HL-60/S4 (cell line): Measurements from ENCODE around the gene EGFR.

Experiments used
- in situ Hi-C: fragments of 300-500 bp; cut with MboI; formaldehyde crosslinking; loops from 2 replicates; pipeline ENCODE4 v1.14.3; 2022; ENCODE audit warnings: low sequenced_read_pairs

EGFR gene

GRCh38 chr7:55121249-55121648 is 102.4 kb downstream of the EGFR start:
- in situ Hi-C loops: no loop called here

GRCh38 chr7:55122263-55122662 is 103.4 kb downstream of the EGFR start:
- in situ Hi-C loops: no loop called here

- in situ Hi-C loops: no loop called here
These were observed 106.4 kb downstream of the EGFR start for GRCh38 chr7:55124989-55125875.

GRCh38 chr7:55127135-55127551 is 108.3 kb downstream of the EGFR start:
- in situ Hi-C loops: no loop called here

DNA sequence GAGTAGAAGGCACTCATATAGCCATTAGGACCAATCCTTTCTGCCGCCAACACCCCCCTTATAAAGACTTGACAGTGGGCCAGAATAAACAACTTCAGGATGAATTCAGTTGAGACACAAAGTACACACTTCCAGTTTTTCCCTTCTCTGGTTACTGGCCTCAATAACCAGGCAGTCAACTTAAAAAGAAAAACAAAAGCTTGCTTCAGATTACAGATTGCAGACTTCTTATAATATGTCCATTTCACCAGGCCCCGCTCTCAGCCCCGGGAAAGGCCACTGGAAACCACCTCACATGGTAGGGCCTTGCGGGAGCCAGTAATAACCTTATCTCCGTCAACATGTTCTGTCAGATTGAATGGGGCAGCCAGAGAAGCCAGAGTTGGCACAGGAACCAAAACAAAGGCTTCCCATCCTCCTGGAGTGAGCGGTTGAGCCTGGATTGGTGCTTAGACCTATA is 108.8 kb downstream of the EGFR start:
- in situ Hi-C loops: no loop called here

GRCh38 chr7:55128693-55129394 is 110.0 kb downstream of the EGFR start:
- in situ Hi-C loops: no loop called here

GRCh38 chr7:55129541-55130394 is 111.0 kb downstream of the EGFR start:
- in situ Hi-C loops: no loop called here

DNA sequence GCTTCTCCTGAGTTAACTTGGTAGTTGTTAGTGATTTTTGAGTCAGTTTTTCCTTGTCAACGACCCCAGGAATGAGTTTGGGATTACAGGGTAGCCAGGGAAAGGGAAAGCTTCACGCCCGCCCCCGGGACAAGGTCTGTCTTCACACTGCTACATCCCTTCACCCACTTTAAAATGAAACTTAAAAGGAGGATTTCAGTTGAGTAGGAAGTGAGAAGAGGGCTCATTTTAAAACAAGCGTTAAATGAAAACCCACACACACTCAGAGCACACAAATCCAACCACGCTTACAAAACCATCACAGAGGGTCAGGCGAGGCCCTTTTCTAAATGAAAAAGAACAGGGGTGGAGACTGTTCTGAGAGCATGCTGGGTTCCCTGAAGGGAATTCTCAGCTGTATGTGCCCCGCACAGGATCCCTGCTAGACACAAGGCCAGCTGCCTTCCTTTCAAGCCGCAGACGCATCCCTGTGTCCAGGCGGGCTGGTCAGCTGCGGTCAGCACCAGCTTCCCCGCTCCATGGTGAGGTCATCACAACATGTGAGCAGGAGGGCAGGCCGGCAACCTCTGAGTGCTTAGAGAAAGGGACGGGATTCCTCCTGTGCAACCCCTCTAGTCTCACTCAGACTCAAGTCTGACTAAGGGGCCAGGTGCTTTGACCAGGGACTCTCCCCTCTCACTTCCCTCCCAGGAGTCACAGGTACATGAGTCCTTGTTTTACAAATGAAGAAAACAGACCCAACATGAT is 111.8 kb downstream of the EGFR start:
- in situ Hi-C loops: no loop called here

DNA sequence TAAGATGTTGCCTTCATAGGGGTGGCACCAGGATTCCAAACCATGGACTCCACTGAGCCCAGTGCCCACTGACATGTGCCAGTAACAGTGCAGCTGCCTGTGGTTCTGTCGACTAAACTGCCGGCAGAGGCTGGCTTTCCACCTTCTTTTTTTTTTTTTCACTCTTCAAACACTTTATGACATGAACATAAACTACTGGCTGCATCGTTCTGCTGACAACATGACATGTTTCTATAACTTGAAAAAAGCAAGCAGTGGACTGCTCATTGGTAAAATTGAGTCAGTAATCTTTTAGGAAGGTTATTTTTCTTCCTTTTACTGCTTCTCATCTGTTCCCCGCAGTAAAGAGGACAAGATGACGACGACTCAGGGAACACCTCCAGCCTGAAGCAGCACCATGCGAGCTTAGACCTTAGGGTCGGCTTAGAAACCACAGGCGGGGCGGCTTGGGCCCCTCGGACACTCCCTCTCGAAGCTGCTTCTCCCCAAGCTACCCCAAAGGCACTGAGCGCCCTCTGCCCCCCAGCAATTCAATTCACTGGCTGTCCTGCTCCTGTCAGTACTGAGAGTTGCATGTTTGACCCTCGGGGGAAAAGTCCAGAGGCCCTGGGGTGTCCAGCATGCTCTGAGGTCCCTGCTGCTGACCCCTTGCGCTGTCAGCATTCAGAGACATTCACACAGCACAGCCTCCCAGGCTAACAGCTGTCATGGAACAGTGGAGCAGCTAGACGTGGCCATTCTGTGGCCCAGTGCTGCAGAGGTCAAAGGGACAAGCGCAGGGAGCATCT is 112.5 kb downstream of the EGFR start:
- in situ Hi-C loops: no loop called here

- in situ Hi-C loops: no loop called here
These were observed 113.7 kb downstream of the EGFR start for GRCh38 chr7:55132550-55132889.

DNA sequence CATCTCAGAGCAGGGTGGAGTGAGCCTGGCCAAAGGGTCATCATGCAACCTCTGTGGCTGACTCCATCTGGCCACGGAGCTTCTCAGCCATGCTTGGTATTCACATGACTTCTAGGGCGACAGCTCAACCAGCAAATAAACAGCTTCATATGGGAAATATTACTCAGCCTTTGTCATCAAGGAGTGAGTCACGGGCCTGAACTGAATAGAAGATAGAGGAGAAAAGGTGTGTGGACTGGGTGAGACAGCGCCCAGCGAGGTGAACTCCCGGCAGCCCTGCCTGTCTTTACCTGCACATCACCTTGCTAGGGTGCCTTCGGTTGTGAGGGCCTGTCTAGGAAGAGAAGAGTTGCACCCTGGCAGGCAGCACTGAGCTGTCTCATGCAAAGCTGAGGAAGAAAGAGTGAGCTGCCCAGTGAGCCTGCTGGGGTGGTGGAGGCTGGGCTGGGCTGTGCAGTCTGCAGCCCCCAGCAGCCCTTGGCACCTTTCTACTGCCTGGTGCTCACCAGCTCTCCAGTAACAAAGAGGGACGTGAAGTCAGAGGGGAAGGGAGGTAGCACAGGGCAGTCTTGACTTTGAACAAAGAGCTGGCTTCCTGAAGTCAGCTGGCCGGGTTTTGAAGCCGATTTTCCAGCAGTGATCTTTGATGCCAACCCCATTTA is 114.2 kb downstream of the EGFR start:
- in situ Hi-C loops: no loop called here

- in situ Hi-C loops: no loop called here
These were observed 115.0 kb downstream of the EGFR start for GRCh38 chr7:55133630-55134358.

DNA sequence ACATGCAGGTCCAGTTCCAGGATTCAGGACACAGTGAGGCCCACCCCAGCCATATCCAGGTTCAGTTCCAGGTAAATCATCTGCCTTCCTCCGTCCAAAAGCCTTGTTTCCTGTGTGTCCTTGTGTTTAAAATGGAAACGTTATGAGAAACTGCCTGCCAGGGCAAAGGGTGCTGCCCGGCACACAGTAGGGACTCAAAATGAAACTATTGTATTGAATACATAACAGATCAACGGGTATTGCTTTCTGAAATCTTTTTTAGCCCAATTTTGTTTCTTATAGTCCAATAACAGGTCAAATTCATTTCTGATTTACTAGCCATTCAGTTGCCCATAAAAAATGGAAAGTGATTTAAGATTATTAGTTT is 115.5 kb downstream of the EGFR start:
- in situ Hi-C loops: no loop called here

GRCh38 chr7:55134786-55135185 is 116.0 kb downstream of the EGFR start:
- in situ Hi-C loops: no loop called here

GRCh38 chr7:55135462-55135861 is 116.6 kb downstream of the EGFR start:
- in situ Hi-C loops: no loop called here

DNA sequence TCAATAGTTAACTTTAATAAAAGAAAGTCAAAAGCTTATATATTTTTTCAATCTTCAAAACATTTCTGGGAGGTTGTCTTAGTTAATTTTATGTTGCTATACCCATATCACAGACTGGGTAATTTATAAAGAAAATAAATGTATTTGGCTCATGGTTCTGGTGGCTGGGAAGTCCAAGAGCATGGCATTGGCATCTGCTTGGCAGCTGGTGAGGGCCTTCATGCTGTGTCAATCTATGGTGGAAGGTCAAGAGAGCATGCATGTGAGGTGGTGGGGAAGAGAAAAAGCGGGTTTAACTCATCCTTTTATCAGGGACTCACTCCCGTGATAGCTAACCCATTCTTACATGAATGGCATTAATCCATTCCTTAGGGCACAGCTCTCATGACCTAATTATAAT is 119.8 kb downstream of the EGFR start:
- in situ Hi-C loops: no loop called here

GRCh38 chr7:55140221-55140940 is 121.6 kb downstream of the EGFR start:
- in situ Hi-C loops: no loop called here

DNA sequence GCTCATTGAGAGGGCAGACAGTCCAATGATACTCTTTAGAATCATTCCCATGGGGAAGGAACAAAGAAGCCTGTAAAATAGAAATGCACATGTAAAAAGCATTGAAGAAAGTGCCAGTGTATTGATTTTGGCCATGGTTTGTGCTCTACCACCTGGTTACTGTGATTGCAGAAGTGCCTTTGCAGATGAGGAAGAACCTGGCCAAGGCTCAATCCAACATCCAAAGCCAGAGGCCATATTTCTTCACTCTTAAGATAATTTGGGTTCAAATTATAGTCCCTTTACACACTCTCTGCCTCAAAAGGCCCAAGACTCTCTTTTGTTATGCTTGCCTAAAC is 122.1 kb downstream of the EGFR start:
- in situ Hi-C loops: no loop called here
